ENCODE measurements around the gene SLC12A4.

The SLC12A4 gene

GRCh38 chr16:67901734-67902133, 66.7 kb downstream of the SLC12A4 start:
- TF ChIP-seq CTCF (IDR thresholded peaks at IDR 0.05; ENCODE audit: low read depth, low read length, missing control alignments), result no peak
- H3K4me3 ChIP-seq (ENCODE audit: low read depth, low read length), result no peak overlapping the region
- no peak for DNase-seq (ENCODE audit: low read depth)

GRCh38 chr16:67897231-67897630, 71.2 kb downstream of the SLC12A4 start:
- no peak overlapping the region for H3K4me3 ChIP-seq (ENCODE audit: low read depth, low read length)
- no peak for TF ChIP-seq CTCF (IDR thresholded peaks at IDR 0.05; ENCODE audit: low read depth, low read length, missing control alignments)
- DNase-seq (ENCODE audit: low read depth), result no peak

DNA sequence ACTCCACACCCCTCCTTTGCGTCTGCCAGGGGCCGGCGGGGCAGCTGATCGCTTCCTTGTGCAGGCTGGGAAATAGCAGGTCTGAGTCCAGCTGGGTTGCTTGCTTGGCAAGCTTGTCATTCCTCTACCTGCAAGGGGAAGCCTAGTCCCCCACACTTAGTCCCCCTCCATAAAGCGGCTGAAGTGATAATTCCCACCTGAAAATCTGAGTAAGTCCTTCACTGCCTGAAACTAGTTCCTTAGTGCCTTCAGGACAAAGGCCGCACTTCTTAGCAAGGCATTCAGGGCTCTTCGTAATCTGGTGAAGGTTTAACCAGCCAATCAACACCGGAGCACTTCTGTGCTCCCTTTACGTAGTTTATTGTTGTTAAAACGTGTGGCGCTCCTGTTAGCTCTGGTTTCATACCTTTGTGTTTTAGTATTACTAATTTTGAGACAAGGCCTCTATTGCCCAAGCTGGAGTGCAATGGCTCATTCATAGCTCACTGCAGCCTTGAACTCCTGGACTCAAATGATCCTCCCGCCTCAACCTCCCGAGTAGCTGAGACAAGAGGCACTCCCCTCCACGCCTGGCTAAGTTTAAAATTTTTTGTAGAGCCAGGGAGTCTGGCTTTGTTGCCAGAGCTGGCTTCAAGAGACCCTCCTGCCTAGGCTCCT, 74.6 kb downstream of the SLC12A4 start:
- no peak for TF ChIP-seq CTCF (IDR thresholded peaks at IDR 0.05; ENCODE audit: low read depth, low read length, missing control alignments)
- no peak for DNase-seq (ENCODE audit: low read depth)
- H3K4me3 ChIP-seq (ENCODE audit: low read depth, low read length), result peak overlapping the region; percentile 86
